Keratinocyte (primary cell): ENCODE results near the gene PGLYRP2. TPM values are rescaled to one million over a fixed set of nuclear protein-coding genes. Genes with fewer than 3 reads are reported as not detected.

Experiments
- DNase-seq: peaks from one replicate; pipeline ENCODE4 v3.0.0-alpha.2; 2011; ENCODE audit warnings: low read depth, missing footprints, low spot score
- FAIRE-seq: peaks from 2 replicates; lab custom pipeline; 2011; peaks lifted over from hg19 to GRCh38; lab: Jason Lieb, UNC
- H2AFZ ChIP-seq: 2 replicates; pipeline ENCODE4 v1.6.0; 2012; ENCODE audit warnings: low read length, control low read depth, inconsistent platforms; ENCODE audit not compliant: control insufficient read depth
- H3K27ac ChIP-seq: 2 replicates; pipeline ENCODE4 v1.5.1; 2011; ENCODE audit warnings: low read length; ENCODE audit not compliant: control insufficient read depth, insufficient read depth
- H3K27me3 ChIP-seq: 3 replicates; pipeline ENCODE4 v1.6.0; 2011; ENCODE audit warnings: low read length; ENCODE audit not compliant: control insufficient read depth, insufficient read depth; ENCODE audit errors: extremely low read depth
- H3K36me3 ChIP-seq, 2 experiments: 2 replicates in 1 of 2; 3 replicates in 1 of 2; pipeline ENCODE4 v1.5.1; 2011; ENCODE audit warnings: low read length in 2 of 2, mild to moderate bottlenecking in 1 of 2; ENCODE audit not compliant: control insufficient read depth in 2 of 2, insufficient read depth in 2 of 2; ENCODE audit errors: extremely low read depth in 1 of 2
- H3K4me1 ChIP-seq: 3 replicates; pipeline ENCODE4 v1.5.1; 2011; ENCODE audit warnings: low read length; ENCODE audit not compliant: control insufficient read depth, insufficient read depth; ENCODE audit errors: extremely low read depth
- H3K4me2 ChIP-seq: 3 replicates; pipeline ENCODE4 v1.6.0; 2011; ENCODE audit warnings: low read depth, low read length; ENCODE audit not compliant: control insufficient read depth, insufficient read depth; ENCODE audit errors: extremely low read depth
- H3K4me3 ChIP-seq, 3 experiments: fragments of 200-600 bp in 1 of 3; sonication (generic) in 1 of 3; 2 replicates in 2 of 3; 3 replicates in 1 of 3; pipeline ENCODE4 v1.5.1; 2011 to 2016; ENCODE audit warnings: low read length in 3 of 3, mild to moderate bottlenecking in 3 of 3, control low read depth in 2 of 3, inconsistent platforms in 1 of 3, low read depth in 1 of 3, mixed read lengths in 1 of 3, mixed run types in 1 of 3, moderate library complexity in 1 of 3; ENCODE audit not compliant: control insufficient read depth in 2 of 3, insufficient read depth in 2 of 3; ENCODE audit errors: extremely low read depth in 1 of 3
- H3K79me2 ChIP-seq: 2 replicates; pipeline ENCODE4 v1.6.0; 2012; ENCODE audit warnings: low read length; ENCODE audit not compliant: control insufficient read depth, insufficient read depth
- H3K9ac ChIP-seq: 3 replicates; pipeline ENCODE4 v1.6.0; 2011; ENCODE audit warnings: low read length; ENCODE audit not compliant: control insufficient read depth, insufficient read depth; ENCODE audit errors: extremely low read depth
- H3K9me1 ChIP-seq: 3 replicates; pipeline ENCODE4 v1.6.0; 2011; ENCODE audit warnings: low read length; ENCODE audit not compliant: control insufficient read depth, insufficient read depth; ENCODE audit errors: extremely low read depth
- H3K9me3 ChIP-seq: 2 replicates; pipeline ENCODE4 v1.5.1; 2012; ENCODE audit warnings: low read depth, low read length; ENCODE audit not compliant: control insufficient read depth
- H4K20me1 ChIP-seq: 3 replicates; pipeline ENCODE4 v1.6.0; 2011; ENCODE audit warnings: low read length; ENCODE audit not compliant: control insufficient read depth, insufficient read depth; ENCODE audit errors: extremely low read depth
- EZH2 ChIP-seq: IDR thresholded peaks from one replicate; pipeline ENCODE4 v1.6.1; 2012; ENCODE audit warnings: inconsistent platforms, mild to moderate bottlenecking, low read length, moderate library complexity
- dilution Hi-C: fragments of 300-500 bp; cut with MboI; formaldehyde crosslinking; loops from one replicate; pipeline ENCODE4 v1.7.0; 2020; ENCODE audit warnings: low sequenced_read_pairs; ENCODE audit not compliant: extremely low pct_ligation_motif_present
- polyA plus RNA-seq, 5 experiments: library from polyadenylated mRNA; depleted of rRNA in 3 of 5; stranded (reverse) in 3 of 5; stranded (forward) in 1 of 5; unstranded in 1 of 5; fragments of >200 nt; gene quantifications; 1 replicate in 1 of 5; 2 replicates in 3 of 5; 3 replicates in 1 of 5; pipeline versions ENCODE4 v1.2.1 to v1.2.3, GENCODE V29; 2011 to 2012; ENCODE audit warnings: missing spikeins in 2 of 5, low read depth in 1 of 5, low replicate concordance in 1 of 5
- TF ChIP-seq, protein P1 (sequence below), 3 experiments: IDR thresholded peaks in 1 of 3; conservative IDR thresholded peaks in 1 of 3; optimal IDR thresholded peaks in 1 of 3; 2 replicates in 2 of 3; 3 replicates in 1 of 3; pipeline versions ENCODE3 to v1.5.1; 2011; ENCODE audit warnings: low read length in 3 of 3, mild to moderate bottlenecking in 3 of 3, moderate library complexity in 2 of 3, control low read depth in 1 of 3, inconsistent platforms in 1 of 3; ENCODE audit not compliant: insufficient read depth in 2 of 3; ENCODE audit errors: extremely low read depth in 1 of 3

The PGLYRP2 gene
- polyA plus RNA-seq, 1 donor (not counting 4 experiments of a cell fraction or from before 2014, with no cell fraction given): not detected

- no peak overlapping the region for H3K4me2 ChIP-seq
- H3K9me1 ChIP-seq: no peaks in the 10 kb centered on the region
- peaks cover 23% of the 10 kb centered on the region for H3K27me3 ChIP-seq
- no peak overlapping the region for H3K27ac ChIP-seq
- H3K36me3 ChIP-seq: no peaks in the 10 kb centered on the region
- no peaks in the 10 kb centered on the region for H3K4me1 ChIP-seq
- no peak overlapping the region for H3K9ac ChIP-seq
- no peak overlapping the region for H3K4me3 ChIP-seq
- H3K9me3 ChIP-seq: no peaks in the 10 kb centered on the region
- FAIRE-seq: no peak
- H4K20me1 ChIP-seq: no peaks in the 10 kb centered on the region
- dilution Hi-C loops: no loop called here
- DNase-seq: no peak
- TF ChIP-seq, protein P1, sequence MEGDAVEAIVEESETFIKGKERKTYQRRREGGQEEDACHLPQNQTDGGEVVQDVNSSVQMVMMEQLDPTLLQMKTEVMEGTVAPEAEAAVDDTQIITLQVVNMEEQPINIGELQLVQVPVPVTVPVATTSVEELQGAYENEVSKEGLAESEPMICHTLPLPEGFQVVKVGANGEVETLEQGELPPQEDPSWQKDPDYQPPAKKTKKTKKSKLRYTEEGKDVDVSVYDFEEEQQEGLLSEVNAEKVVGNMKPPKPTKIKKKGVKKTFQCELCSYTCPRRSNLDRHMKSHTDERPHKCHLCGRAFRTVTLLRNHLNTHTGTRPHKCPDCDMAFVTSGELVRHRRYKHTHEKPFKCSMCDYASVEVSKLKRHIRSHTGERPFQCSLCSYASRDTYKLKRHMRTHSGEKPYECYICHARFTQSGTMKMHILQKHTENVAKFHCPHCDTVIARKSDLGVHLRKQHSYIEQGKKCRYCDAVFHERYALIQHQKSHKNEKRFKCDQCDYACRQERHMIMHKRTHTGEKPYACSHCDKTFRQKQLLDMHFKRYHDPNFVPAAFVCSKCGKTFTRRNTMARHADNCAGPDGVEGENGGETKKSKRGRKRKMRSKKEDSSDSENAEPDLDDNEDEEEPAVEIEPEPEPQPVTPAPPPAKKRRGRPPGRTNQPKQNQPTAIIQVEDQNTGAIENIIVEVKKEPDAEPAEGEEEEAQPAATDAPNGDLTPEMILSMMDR (optimal IDR thresholded peaks at IDR 0.05 in 1 of 3, IDR thresholded peaks at IDR 0.05 in 1 of 3, conservative IDR thresholded peaks at IDR 0.05 in 1 of 3; ENCODE audit: extremely low read depth in 1 of 3, insufficient read depth in 2 of 3, low read length in 3 of 3): no peak
- TF ChIP-seq EZH2: no peak
- H3K79me2 ChIP-seq: no peaks in the 10 kb centered on the region
- H2AFZ ChIP-seq: no peak overlapping the region
Observed at GRCh38 chr19:15467734-15468214, 11.5 kb downstream of the PGLYRP2 start.

GRCh38 chr19:15466851-15467733, 12.2 kb downstream of the PGLYRP2 start:
- Histone ChIP-seq H3K79me2 (no peaks in the 10 kb centered on the region), H3K27ac (no peak overlapping the region), H3K4me2 (no peak overlapping the region), H2AFZ (no peak overlapping the region), H4K20me1 (no peaks in the 10 kb centered on the region), H3K36me3 (no peaks in the 10 kb centered on the region), H3K9me3 (no peaks in the 10 kb centered on the region), H3K4me1 (no peaks in the 10 kb centered on the region), H3K27me3 (peaks cover 23% of the 10 kb centered on the region), H3K9ac (no peak overlapping the region), H3K4me3 (no peak overlapping the region), H3K9me1 (no peaks in the 10 kb centered on the region)
- DNase-seq (no peak), FAIRE-seq (no peak)
- TF ChIP-seq, protein P1 (optimal IDR thresholded peaks at IDR 0.05 in 1 of 3, IDR thresholded peaks at IDR 0.05 in 1 of 3, conservative IDR thresholded peaks at IDR 0.05 in 1 of 3; ENCODE audit: extremely low read depth in 1 of 3, insufficient read depth in 2 of 3, low read length in 3 of 3): no peak
- TF ChIP-seq EZH2: no peak
- dilution Hi-C loops: no loop called here
